ENCODE measurements around the gene ICA1L.
"Not testable (repeated sequence)": the region's sequence is repeated elsewhere in the genome, so short reads cannot be mapped to it uniquely, and the experiment has no call there.

GRCh38 chr2:202849343-202849742, 22.2 kb downstream of the ICA1L start:
- not testable (repeated sequence) for TF ChIP-seq EZH2 (IDR thresholded peaks at IDR 0.05; ENCODE audit: insufficient read depth, poor library complexity, severe bottlenecking); EZH2phosphoT487 (IDR thresholded peaks at IDR 0.05; ENCODE audit: insufficient read depth, low read depth)
